Peyer's patch (tissue), 4 donors: ENCODE results near the gene SPG7.

Source experiments
- POLR2A ChIP-seq, 2 donors: fragments of 450-650 bp; IDR thresholded peaks; one replicate each; pipeline ENCODE4 v1.5.1; 2017; ENCODE audit warnings: antibody characterized with exemption in 2 of 2, mild to moderate bottlenecking in 2 of 2, moderate library complexity in 2 of 2
- TF ChIP-seq, protein P1 (sequence below), 6 experiments: fragments of 450-650 bp in 4 of 6; fragments of 200-600 bp in 2 of 6; sonication (generic) in 1 of 6; IDR thresholded peaks; one replicate each; pipeline ENCODE4 v1.5.1; 2017 to 2019; ENCODE audit warnings: antibody characterized with exemption in 6 of 6, mild to moderate bottlenecking in 3 of 6, moderate library complexity in 1 of 6

DNA sequence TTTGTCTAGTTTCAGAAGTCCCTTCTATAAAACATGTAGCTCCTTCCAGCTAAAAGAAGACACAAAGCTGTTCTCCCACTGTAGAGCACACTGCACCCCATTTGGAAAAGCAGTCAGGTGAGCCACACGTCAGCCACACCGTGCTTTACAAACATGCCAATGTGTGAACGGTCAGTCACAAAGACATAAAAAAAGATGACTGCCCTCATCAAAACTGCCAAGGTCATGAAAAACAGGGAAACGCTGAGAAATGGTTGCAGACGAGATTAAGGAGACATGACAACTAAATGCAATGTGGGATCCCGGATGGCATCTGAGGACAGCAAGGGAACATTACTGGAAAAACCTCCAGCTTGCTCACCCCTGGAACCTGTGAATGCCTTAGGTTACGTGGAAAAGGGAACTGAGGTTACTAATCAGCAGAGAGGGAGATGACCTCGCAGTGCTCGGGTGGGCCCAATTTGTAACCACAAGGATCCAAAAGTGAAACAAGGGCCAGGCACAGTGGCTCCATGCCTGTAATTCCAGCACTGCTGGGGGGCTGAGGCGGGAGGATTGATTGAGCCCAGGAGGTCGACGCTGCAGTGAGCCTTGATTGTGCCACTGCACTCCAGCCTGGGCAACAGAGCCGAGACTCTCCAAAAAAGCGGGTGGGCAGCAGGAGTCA, 25.9 kb upstream of the SPG7 start:
- no peak for TF ChIP-seq POLR2A (IDR thresholded peaks at IDR 0.05)
- TF ChIP-seq, protein P1, sequence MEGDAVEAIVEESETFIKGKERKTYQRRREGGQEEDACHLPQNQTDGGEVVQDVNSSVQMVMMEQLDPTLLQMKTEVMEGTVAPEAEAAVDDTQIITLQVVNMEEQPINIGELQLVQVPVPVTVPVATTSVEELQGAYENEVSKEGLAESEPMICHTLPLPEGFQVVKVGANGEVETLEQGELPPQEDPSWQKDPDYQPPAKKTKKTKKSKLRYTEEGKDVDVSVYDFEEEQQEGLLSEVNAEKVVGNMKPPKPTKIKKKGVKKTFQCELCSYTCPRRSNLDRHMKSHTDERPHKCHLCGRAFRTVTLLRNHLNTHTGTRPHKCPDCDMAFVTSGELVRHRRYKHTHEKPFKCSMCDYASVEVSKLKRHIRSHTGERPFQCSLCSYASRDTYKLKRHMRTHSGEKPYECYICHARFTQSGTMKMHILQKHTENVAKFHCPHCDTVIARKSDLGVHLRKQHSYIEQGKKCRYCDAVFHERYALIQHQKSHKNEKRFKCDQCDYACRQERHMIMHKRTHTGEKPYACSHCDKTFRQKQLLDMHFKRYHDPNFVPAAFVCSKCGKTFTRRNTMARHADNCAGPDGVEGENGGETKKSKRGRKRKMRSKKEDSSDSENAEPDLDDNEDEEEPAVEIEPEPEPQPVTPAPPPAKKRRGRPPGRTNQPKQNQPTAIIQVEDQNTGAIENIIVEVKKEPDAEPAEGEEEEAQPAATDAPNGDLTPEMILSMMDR (IDR thresholded peaks at IDR 0.05) = no peak
